NB4 (cell line): ENCODE data around the gene EHD1.
"Not testable (repeated sequence)": the region's sequence is repeated elsewhere in the genome, so short reads cannot be mapped to it uniquely, and the experiment has no call there.

Experiments
- DNase-seq: peaks from one replicate; pipeline ENCODE4 v3.0.0; 2010; ENCODE audit warnings: low read depth
- H3K4me3 ChIP-seq: one replicate; pipeline ENCODE4 v1.5.1; 2011; ENCODE audit warnings: mild to moderate bottlenecking, low read depth, low read length, moderate library complexity
- MYC ChIP-seq: IDR thresholded peaks from 2 replicates; pipeline ENCODE4 v1.6.1; 2011; ENCODE audit warnings: low read depth, low read length
- POLR2A ChIP-seq: IDR thresholded peaks from 2 replicates; pipeline ENCODE4 v1.6.1; 2011; ENCODE audit warnings: mild to moderate bottlenecking; ENCODE audit not compliant: insufficient read length; ENCODE audit errors: extremely low read depth
- TF ChIP-seq, protein P1 (sequence below): IDR thresholded peaks from 2 replicates; pipeline ENCODE4 v1.6.1; 2011; ENCODE audit warnings: low read depth, low read length
- TF ChIP-seq, protein P2 (sequence below): IDR thresholded peaks from one replicate; pipeline ENCODE4 v1.5.1; 2012; ENCODE audit warnings: low read depth, low read length

Gene EHD1

DNA sequence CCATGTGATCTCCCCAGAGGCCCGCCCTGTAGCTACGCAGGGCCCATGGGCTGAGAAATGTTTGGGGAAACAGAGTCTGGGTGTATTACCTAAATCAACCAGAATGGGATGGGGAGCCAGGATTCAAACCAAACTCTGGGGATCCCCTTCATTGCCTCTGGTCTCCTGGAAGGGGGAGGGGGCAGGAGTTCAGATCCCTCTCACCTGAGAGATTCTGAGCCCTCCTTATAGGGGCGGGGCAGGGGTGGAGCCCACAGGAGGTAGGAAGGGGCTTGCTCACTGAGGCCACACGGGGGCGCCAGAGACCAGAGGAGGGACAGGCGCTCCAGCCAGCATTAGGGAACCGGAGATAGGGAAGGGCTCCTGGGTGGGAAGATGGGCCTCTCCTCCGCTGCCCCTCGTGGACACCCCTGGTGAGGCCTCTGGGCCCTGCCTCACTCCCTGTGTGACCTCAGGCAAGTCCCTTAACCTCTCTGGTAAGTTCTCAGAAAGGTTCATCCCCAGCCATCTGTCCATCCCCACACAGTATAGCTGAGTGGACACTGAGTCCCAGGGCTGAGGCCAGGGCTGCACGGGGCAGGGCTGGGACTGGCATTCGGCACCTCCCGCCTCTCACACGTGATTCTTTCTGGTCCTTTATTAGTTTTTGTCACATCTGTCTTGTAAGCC lies 31.3 kb downstream of the EHD1 start:
- TF ChIP-seq POLR2A (no peak), MYC (peak; percentile 60; the same call in 1 of the 2 replicates)
- TF ChIP-seq, protein P1, sequence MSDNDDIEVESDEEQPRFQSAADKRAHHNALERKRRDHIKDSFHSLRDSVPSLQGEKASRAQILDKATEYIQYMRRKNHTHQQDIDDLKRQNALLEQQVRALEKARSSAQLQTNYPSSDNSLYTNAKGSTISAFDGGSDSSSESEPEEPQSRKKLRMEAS, result no peak
- TF ChIP-seq, protein P2, sequence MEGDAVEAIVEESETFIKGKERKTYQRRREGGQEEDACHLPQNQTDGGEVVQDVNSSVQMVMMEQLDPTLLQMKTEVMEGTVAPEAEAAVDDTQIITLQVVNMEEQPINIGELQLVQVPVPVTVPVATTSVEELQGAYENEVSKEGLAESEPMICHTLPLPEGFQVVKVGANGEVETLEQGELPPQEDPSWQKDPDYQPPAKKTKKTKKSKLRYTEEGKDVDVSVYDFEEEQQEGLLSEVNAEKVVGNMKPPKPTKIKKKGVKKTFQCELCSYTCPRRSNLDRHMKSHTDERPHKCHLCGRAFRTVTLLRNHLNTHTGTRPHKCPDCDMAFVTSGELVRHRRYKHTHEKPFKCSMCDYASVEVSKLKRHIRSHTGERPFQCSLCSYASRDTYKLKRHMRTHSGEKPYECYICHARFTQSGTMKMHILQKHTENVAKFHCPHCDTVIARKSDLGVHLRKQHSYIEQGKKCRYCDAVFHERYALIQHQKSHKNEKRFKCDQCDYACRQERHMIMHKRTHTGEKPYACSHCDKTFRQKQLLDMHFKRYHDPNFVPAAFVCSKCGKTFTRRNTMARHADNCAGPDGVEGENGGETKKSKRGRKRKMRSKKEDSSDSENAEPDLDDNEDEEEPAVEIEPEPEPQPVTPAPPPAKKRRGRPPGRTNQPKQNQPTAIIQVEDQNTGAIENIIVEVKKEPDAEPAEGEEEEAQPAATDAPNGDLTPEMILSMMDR, result peak; percentile 86
- no peak overlapping the region for H3K4me3 ChIP-seq
- peak; percentile 93 for DNase-seq

DNA sequence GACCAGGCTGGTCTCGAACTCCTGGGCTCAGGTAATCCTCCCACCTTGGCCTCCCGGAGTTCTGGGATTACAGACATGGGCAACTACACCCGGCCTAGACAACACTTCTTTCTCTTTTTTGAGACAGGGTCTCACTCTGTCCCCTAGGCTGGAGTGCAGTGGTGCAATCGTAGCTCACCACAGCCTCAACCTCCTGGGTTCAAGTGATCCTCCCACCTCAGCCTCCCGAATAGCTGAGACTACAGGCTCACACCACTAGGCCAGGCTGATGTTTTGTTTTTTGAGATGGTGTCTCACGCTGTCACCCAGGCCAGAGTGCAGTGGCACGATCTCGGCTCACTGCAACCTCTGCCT lies 32.7 kb downstream of the EHD1 start:
- not testable (repeated sequence) for H3K4me3 ChIP-seq, DNase-seq

DNA sequence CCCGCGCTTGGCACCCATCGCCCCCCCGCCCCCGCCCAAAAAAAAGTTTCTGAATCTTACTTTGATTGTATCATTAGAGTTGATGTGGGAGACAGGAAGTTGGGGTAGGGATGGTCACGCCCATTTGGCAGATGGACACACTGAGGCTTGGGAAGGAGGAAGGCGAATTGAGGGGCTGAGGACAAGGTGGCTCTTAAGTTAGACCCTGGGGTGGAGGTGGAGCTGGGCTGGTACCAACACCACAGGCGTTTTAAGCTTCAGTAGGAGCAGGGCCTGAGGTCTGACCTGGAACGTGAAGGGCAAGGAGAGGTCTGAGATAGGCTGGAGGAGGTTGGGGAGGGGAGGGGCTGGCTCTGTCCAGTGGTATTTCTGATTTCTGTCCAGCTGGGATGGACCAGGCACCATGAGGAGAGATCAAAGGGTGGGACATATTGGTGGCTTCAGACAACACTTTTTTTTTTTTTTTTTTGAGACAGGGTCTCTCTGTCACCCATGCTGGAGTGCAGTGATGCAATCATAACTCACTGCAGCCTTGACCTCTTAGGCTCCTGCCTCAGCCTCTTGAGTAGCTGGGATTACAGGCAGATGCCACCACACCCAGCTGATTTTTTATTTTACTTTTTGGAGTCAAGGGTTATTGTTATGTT lies 33.2 kb downstream of the EHD1 start:
- no peak overlapping the region for H3K4me3 ChIP-seq
- peak; percentile 61 for DNase-seq
- TF ChIP-seq MYC (no peak), POLR2A (no peak)
- TF ChIP-seq, protein P2, result no peak
- TF ChIP-seq, protein P1, result no peak

DNA sequence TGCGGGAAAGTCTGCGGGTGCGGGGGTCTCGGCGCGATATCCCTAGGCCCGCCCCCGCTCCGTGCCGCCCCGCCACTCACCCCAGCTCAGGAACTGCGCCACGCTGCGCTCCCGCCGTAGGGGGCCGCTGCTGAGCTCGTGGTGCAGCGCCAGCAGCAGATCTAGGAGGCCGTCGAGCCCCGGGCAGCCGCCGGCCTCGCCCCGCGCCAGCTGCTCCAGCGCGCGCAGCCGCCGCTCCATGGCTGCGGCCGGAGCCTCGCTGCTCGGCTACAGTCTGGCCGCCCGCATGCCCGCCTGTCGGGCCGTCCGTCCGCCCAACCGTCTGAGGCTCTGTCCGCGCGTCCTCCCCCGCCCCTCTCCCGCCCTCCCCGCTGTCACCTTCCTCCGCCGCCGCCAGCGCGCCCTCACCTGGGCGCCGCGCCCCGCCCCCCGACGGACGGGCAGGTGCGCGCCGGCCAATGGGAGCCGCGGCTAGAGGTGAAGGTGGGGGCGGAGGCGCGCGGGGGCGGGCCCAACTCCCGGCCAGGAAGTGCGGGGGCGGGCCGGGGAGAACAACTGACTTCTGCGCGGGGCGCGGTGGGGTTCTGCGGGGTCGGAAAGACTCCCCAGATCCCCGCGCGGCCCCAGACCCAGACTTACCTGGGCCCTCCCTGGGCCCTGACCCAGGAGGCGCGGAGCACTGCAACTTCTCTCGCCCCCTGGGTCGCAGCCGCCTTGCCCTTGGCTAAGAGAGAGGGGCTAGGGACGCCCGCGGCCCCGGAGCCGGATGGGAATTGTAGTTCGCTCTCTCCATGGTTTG lies 33.9 kb downstream of the EHD1 start, which contains the start of gene CDC42BPG:
Gene CDC42BPG (minus strand): TSS at position 324 of the 799 bp plus-strand sequence. CDS start 84 bp downstream, at position 240.
- DNase-seq, result peak; percentile 83
- no peak within 1 kb of the TSS for H3K4me3 ChIP-seq
- no peak for TF ChIP-seq POLR2A
- TF ChIP-seq, protein P2, result peak; percentile 48
- peak; percentile 60 for TF ChIP-seq MYC
- TF ChIP-seq, protein P1, result peak; percentile 55

DNA sequence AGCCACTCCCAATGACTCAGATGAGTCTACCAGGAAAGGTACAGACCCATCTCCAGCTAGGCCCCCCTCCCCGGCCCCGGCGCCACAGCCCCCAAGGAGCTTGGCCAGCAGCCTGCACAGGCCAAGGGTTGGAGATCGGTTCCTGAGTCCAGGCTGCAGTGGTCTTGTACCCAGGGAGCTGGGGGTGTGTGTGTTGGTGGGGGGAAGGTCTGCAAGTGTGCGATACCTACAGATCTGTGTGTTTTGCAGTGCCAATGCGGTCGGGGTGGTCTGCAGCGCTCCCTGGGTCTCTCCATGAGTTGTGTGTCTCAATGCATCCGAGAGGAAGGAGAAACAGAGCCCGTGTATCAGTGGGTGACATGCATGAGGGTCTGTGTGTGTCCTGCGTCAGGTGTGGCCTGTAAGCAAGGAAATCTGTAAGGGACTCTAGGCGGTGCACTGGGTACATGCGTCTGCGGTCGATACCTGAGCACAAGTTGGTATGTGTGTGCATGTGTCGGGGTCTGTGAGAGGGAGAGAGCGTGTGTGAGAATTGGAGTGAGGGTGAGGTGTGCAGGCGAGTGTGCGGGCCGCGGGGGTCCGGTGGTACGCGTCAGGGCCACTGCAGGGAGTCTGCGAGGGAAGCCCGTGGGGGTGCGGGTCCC lies 34.6 kb downstream of the EHD1 start:
- H3K4me3 ChIP-seq, result no peak overlapping the region
- TF ChIP-seq, protein P1, result no peak
- TF ChIP-seq POLR2A, result no peak
- TF ChIP-seq, protein P2, result no peak
- TF ChIP-seq MYC, result no peak
- no peak for DNase-seq
